ENCODE measurements around the gene GPRC5A.

- no peak for TF ChIP-seq CTCF (IDR thresholded peaks at IDR 0.05)
- TF ChIP-seq POLR2A (IDR thresholded peaks at IDR 0.05): no peak
Observed at GRCh38 chr12:12936983-12937491, 45.7 kb downstream of the GPRC5A start.
